Endodermal cell (in vitro differentiated cells): Measurements from ENCODE around the gene XXYLT1. TPM values are rescaled to one million over a fixed set of nuclear protein-coding genes. Genes with fewer than 3 reads are reported as not detected.
"Not testable (repeated sequence)": the region's sequence is repeated elsewhere in the genome, so short reads cannot be mapped to it uniquely, and the experiment has no call there.

Experiments used
- DNase-seq: peaks from one replicate; pipeline ENCODE4 v3.0.0-alpha.2; 2017
- H3K27ac ChIP-seq: 2 replicates; pipeline ENCODE4 v1.5.1; 2013; ENCODE audit warnings: mild to moderate bottlenecking, low read depth, low read length, moderate library complexity
- H3K27me3 ChIP-seq: 2 replicates; pipeline ENCODE4 v1.6.1; 2013; ENCODE audit warnings: mild to moderate bottlenecking, low read length, moderate library complexity; ENCODE audit not compliant: insufficient read depth, control insufficient read depth, poor library complexity, severe bottlenecking
- H3K36me3 ChIP-seq: 2 replicates; pipeline ENCODE4 v1.7.0; 2013; ENCODE audit warnings: mild to moderate bottlenecking, low read length, moderate library complexity; ENCODE audit not compliant: control insufficient read depth, insufficient read depth
- H3K4me1 ChIP-seq: one replicate; pipeline ENCODE4 v1.7.0; 2013; ENCODE audit warnings: low read length; ENCODE audit not compliant: control insufficient read depth, insufficient read depth
- H3K4me3 ChIP-seq: 2 replicates; pipeline ENCODE4 v1.5.1; 2013; ENCODE audit warnings: mild to moderate bottlenecking, low read length, moderate library complexity
- H3K9ac ChIP-seq: 2 replicates; pipeline ENCODE4 v1.6.1; 2013; ENCODE audit warnings: mild to moderate bottlenecking, low read length, moderate library complexity; ENCODE audit not compliant: poor library complexity, severe bottlenecking; ENCODE audit errors: extremely low read depth
- H3K9me3 ChIP-seq: 2 replicates; pipeline ENCODE4 v1.6.1; 2013; ENCODE audit warnings: mild to moderate bottlenecking, low read length, moderate library complexity; ENCODE audit not compliant: control insufficient read depth
- H3K27ac Mint-ChIP-seq: 2 replicates; pipeline ENCODE4 v1.8.0; 2020; ENCODE audit warnings: mixed read lengths
- H3K27me3 Mint-ChIP-seq: 2 replicates; pipeline ENCODE4 v1.8.0; 2021; ENCODE audit warnings: mild to moderate bottlenecking, mixed read lengths; ENCODE audit not compliant: insufficient read depth
- H3K36me3 Mint-ChIP-seq: 2 replicates; pipeline ENCODE4 v1.8.0; 2020; ENCODE audit warnings: low read depth, mixed read lengths
- H3K4me1 Mint-ChIP-seq: 2 replicates; pipeline ENCODE4 v1.8.0; 2020; ENCODE audit warnings: mixed read lengths
- H3K4me3 Mint-ChIP-seq: 2 replicates; pipeline ENCODE4 v1.8.0; 2020; ENCODE audit warnings: mild to moderate bottlenecking, moderate library complexity, mixed read lengths
- H3K9me3 Mint-ChIP-seq: 2 replicates; pipeline ENCODE4 v1.8.0; 2020; ENCODE audit warnings: mild to moderate bottlenecking, mixed read lengths
- WGBS, 2 experiments: methylation state at CpG; one replicate each; pipeline versions ENCODE4 v1.1.5 to v1.1.7; 2013; ENCODE audit warnings: missing lambda C conversion rate in 2 of 2, mixed read lengths in 1 of 2; ENCODE audit not compliant: insufficient coverage in 1 of 2, insufficient read length in 1 of 2; 5-methylcytosine and 5-hydroxymethylcytosine counted together
- total RNA-seq, 2 donors: library from RNA; stranded (reverse); fragmentation: NEBNext Ultra II Directional in 1 of 2; extraction: Animal tissue kit (Norgen Biotek cat#: 25700) in 1 of 2; gene quantifications; 2 replicates in 1 of 2; 3 replicates in 1 of 2; pipeline ENCODE4 v1.2.1, GENCODE V29; 2021
- TF ChIP-seq, protein P1 (sequence below): fragments of 200-600 bp; sonication (generic); conservative IDR thresholded peaks from 2 replicates; pipeline ENCODE4 v1.5.0; 2021; ENCODE audit warnings: antibody characterized with exemption, mild to moderate bottlenecking

The XXYLT1 gene
- total RNA-seq, 2 donors from 2014 or later = 35.5 to 38.3 TPM

DNA sequence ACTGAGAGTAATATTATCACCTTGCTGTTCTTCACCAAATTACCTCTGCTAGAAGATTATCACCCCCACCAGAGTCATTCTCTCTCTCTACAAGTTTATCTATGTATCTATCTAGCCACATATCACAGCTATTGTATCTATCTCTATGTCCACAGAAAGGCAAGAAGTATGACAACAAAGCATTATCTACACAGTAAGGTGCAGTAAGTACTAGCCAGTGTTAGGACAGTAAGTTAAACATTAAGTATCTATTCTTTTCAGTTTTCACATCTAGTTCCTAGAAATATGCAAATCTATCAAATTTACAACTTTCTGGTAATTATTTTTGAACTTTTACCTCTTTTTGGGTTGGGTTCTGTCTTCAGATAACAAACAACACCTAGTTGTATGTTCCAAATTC lies 26.5 kb upstream of the XXYLT1 start:
- peaks cover 11% of the 10 kb centered on the region for H3K4me1 Mint-ChIP-seq
- peaks cover 57% of the 10 kb centered on the region for H3K36me3 Mint-ChIP-seq
- peaks cover 5% of the 10 kb centered on the region for H3K9me3 Mint-ChIP-seq
- peak overlapping the region; percentile 26 for H3K4me3 Mint-ChIP-seq
- Histone ChIP-seq H3K27me3 (no peaks in the 10 kb centered on the region), H3K4me3 (peak overlapping the region; percentile 69), H3K27ac (no peak overlapping the region), H3K4me1 (no peaks in the 10 kb centered on the region), H3K9me3 (peaks cover 18% of the 10 kb centered on the region), H3K9ac (no peak overlapping the region), H3K36me3 (peaks cover 50% of the 10 kb centered on the region)
- no peak for DNase-seq
- H3K27me3 Mint-ChIP-seq = no peaks in the 10 kb centered on the region
- no peak overlapping the region for H3K27ac Mint-ChIP-seq
- TF ChIP-seq, protein P1, sequence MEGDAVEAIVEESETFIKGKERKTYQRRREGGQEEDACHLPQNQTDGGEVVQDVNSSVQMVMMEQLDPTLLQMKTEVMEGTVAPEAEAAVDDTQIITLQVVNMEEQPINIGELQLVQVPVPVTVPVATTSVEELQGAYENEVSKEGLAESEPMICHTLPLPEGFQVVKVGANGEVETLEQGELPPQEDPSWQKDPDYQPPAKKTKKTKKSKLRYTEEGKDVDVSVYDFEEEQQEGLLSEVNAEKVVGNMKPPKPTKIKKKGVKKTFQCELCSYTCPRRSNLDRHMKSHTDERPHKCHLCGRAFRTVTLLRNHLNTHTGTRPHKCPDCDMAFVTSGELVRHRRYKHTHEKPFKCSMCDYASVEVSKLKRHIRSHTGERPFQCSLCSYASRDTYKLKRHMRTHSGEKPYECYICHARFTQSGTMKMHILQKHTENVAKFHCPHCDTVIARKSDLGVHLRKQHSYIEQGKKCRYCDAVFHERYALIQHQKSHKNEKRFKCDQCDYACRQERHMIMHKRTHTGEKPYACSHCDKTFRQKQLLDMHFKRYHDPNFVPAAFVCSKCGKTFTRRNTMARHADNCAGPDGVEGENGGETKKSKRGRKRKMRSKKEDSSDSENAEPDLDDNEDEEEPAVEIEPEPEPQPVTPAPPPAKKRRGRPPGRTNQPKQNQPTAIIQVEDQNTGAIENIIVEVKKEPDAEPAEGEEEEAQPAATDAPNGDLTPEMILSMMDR = no peak

DNA sequence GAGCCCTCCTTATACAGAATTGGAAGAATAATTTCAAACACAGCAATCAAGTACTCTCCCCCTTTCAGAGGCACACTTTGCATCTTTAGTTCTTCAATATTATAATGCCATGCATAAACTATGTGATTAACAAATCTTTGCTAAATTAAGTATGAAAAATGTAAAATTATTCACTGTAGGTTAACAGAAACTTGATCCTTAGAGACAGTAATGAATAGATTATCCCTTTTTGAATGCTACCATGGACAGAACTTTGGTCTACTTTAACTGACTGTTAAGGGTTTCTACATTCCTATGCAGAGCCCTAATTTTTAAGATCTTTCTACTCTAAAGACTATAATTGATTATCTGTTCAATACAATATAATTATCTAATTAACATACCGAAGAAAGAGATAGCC lies 25.7 kb upstream of the XXYLT1 start:
- H3K27me3 Mint-ChIP-seq = no peaks in the 10 kb centered on the region
- Histone ChIP-seq H3K4me3 (peak overlapping the region; percentile 69), H3K4me1 (no peaks in the 10 kb centered on the region), H3K9me3 (peaks cover 18% of the 10 kb centered on the region), H3K36me3 (peaks cover 55% of the 10 kb centered on the region), H3K27me3 (no peaks in the 10 kb centered on the region), H3K27ac (no peak overlapping the region), H3K9ac (no peak overlapping the region)
- no peak for DNase-seq
- peaks cover 60% of the 10 kb centered on the region for H3K36me3 Mint-ChIP-seq
- no peak overlapping the region for H3K27ac Mint-ChIP-seq
- H3K9me3 Mint-ChIP-seq = peaks cover 5% of the 10 kb centered on the region
- H3K4me1 Mint-ChIP-seq = peaks cover 11% of the 10 kb centered on the region
- no CpG with 5 or more reads among the region's 1 CpG for WGBS, 2 experiments
- H3K4me3 Mint-ChIP-seq = no peak overlapping the region
- TF ChIP-seq, protein P1 = no peak

GRCh38 chr3:195291121-195291520 lies 20.2 kb upstream of the XXYLT1 start:
- H3K27ac Mint-ChIP-seq = no peak overlapping the region
- H3K27me3 Mint-ChIP-seq = no peaks in the 10 kb centered on the region
- peaks cover 3% of the 10 kb centered on the region for H3K9me3 Mint-ChIP-seq
- peaks cover 71% of the 10 kb centered on the region for H3K36me3 Mint-ChIP-seq
- H3K9me3 ChIP-seq = peaks cover 23% of the 10 kb centered on the region
- TF ChIP-seq, protein P1 = no peak
- peaks cover 16% of the 10 kb centered on the region for H3K4me1 Mint-ChIP-seq
- H3K4me3 Mint-ChIP-seq = no peak overlapping the region
- no peaks in the 10 kb centered on the region for H3K27me3 ChIP-seq
- no peak for DNase-seq
- H3K27ac ChIP-seq = no peak overlapping the region
- peaks cover 69% of the 10 kb centered on the region for H3K36me3 ChIP-seq
- WGBS, 2 experiments = 100% methylated on average over 1 of the region's 1 CpG; no CpG with 5 or more reads in 1 of the 2 experiments
- H3K9ac ChIP-seq = no peak overlapping the region
- H3K4me3 ChIP-seq = no peak overlapping the region
- peaks cover 5% of the 10 kb centered on the region for H3K4me1 ChIP-seq

DNA sequence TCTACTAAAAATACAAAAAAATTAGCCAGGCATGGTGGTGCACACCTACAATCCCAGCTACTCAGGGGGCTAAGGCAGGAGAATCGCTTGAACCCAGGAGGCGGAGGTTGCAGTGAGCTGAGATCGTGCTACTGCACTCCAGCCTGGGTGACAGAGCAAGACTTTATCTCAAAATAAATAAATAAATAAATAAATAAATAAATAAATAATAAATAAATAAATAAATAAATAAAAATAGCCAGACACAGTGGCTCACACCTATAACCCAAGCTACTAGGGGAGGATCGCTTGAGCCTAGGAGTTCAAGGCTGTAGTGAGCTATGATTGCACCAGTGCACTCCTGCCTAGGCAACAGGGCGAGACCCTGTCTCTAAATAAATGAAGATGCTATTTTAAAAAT lies 19.7 kb upstream of the XXYLT1 start:
- H3K27ac Mint-ChIP-seq, H3K27me3 Mint-ChIP-seq, H3K4me1 ChIP-seq, H3K9me3 Mint-ChIP-seq, H3K4me3 Mint-ChIP-seq, H3K27ac ChIP-seq, H3K9ac ChIP-seq, H3K27me3 ChIP-seq, DNase-seq, H3K4me3 ChIP-seq: not testable (repeated sequence)
- Mint-ChIP-seq H3K4me1 (peaks cover 19% of the 10 kb centered on the region), H3K36me3 (peaks cover 68% of the 10 kb centered on the region)
- peaks cover 19% of the 10 kb centered on the region for H3K9me3 ChIP-seq
- H3K36me3 ChIP-seq = peaks cover 65% of the 10 kb centered on the region
- 94% methylated on average over 4 of the region's 5 CpGs; no CpG with 5 or more reads in 1 of the 2 experiments for WGBS, 2 experiments
